Vagina (tissue), 2 donors: ENCODE results near the gene COL7A1.

Experiments
- POLR2A ChIP-seq, 2 donors: fragments of 450-650 bp; IDR thresholded peaks; one replicate each; pipeline ENCODE4 v1.6.1; 2017; ENCODE audit warnings: antibody characterized with exemption in 2 of 2, mild to moderate bottlenecking in 2 of 2, moderate library complexity in 2 of 2
- TF ChIP-seq, protein P1 (sequence below), 3 experiments: fragments of 450-650 bp in 2 of 3; fragments of 200-600 bp in 1 of 3; sonication (generic) in 1 of 3; IDR thresholded peaks; one replicate each; pipeline ENCODE4 v1.5.1; 2017 to 2019; ENCODE audit warnings: antibody characterized with exemption in 3 of 3, mild to moderate bottlenecking in 2 of 3, moderate library complexity in 2 of 3

DNA sequence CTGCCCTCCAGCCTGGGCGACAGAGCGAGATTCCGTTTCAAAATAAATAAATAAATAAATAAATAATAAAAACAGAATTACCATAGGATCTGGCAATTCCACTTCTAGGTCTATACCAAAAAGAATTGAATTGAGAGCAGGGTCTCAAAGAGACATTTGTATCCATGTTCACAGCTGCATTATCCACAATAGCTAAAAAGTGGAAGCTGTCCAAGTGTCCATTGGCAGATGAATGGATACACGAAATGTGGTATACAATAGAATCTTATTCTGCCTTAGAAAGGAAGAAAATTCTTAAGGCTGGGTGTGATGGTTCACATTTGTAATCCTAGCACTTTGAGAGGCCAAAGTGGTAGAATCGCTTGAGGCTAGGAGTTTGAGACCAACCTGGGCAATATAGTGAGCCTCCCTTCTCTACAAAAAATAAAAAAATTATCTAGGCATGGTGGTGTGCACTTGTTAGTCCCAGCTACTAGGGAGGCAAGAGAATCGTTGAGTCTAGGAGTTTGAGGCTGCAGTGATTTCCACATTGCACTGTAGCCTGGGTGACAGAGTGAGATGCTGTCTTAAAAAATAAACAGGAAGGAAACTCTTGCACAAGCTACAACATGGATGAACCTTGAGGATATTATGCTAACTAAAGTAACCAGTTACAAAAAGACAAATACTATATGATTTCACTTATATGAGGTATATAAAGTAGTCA is 62.7 kb downstream of the COL7A1 start:
- TF ChIP-seq, protein P1, sequence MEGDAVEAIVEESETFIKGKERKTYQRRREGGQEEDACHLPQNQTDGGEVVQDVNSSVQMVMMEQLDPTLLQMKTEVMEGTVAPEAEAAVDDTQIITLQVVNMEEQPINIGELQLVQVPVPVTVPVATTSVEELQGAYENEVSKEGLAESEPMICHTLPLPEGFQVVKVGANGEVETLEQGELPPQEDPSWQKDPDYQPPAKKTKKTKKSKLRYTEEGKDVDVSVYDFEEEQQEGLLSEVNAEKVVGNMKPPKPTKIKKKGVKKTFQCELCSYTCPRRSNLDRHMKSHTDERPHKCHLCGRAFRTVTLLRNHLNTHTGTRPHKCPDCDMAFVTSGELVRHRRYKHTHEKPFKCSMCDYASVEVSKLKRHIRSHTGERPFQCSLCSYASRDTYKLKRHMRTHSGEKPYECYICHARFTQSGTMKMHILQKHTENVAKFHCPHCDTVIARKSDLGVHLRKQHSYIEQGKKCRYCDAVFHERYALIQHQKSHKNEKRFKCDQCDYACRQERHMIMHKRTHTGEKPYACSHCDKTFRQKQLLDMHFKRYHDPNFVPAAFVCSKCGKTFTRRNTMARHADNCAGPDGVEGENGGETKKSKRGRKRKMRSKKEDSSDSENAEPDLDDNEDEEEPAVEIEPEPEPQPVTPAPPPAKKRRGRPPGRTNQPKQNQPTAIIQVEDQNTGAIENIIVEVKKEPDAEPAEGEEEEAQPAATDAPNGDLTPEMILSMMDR (IDR thresholded peaks at IDR 0.05), result no peak
- TF ChIP-seq POLR2A (IDR thresholded peaks at IDR 0.05), result no peak
